CD4-positive, alpha-beta T cell treated with Interleukin-6 for 4 hours (primary cell): ENCODE measurements around the gene DSCAML1.

Source experiments
- DNase-seq: peaks from one replicate; pipeline ENCODE4 v3.0.0-alpha.2; 2020; ENCODE audit warnings: mixed read lengths

DSCAML1 gene

DNA sequence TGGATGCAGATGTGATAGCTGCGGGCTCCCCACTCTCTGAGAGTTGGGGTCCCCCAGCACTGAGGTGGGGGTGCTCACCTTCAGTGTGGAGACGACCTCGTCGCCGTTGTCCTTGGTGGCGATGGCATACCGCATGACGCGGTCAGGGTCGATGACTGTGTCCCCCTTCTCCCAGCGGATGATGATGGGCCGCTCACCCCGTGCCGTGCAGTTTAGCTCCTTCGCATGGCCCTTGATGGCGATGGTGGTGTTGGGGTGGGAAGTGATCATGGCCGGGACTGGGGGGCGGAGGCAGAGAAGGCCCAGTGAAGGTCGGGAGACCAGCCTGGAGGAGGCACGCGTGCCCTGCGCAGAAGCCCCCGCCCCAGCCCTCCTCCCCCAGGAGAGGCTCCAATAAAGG is 315.1 kb downstream of the DSCAML1 start:
- no peak for DNase-seq

GRCh38 chr11:117481036-117481435 is 316.0 kb downstream of the DSCAML1 start:
- no peak for DNase-seq

GRCh38 chr11:117480221-117480620 is 316.8 kb downstream of the DSCAML1 start:
- DNase-seq: no peak

DNA sequence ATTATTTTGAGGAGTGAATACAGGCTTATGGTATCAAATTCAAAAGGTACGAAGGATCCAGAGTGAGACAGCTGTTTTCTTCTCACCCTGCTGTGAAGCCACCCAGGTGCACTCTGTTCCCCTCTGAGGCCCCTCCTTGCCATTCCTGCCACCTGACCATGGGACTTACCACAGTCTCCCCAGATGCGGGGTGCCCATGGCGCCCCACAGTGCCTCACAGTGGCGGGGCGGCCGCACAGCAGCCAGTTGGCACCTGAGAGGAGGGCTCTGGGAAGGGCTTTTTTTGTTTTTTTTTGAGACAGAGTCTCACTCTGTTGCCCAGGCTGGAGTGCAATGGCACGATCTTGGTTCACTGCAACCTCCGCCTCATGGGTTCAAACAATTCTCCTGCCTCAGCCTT is 317.6 kb downstream of the DSCAML1 start:
- no peak for DNase-seq

- no peak for DNase-seq
Measured at GRCh38 chr11:117478926-117479325, 318.1 kb downstream of the DSCAML1 start.

GRCh38 chr11:117478126-117478860 is 318.7 kb downstream of the DSCAML1 start:
- DNase-seq: no peak

- DNase-seq: no peak
Measured at GRCh38 chr11:117477721-117478120, 319.3 kb downstream of the DSCAML1 start.

DNA sequence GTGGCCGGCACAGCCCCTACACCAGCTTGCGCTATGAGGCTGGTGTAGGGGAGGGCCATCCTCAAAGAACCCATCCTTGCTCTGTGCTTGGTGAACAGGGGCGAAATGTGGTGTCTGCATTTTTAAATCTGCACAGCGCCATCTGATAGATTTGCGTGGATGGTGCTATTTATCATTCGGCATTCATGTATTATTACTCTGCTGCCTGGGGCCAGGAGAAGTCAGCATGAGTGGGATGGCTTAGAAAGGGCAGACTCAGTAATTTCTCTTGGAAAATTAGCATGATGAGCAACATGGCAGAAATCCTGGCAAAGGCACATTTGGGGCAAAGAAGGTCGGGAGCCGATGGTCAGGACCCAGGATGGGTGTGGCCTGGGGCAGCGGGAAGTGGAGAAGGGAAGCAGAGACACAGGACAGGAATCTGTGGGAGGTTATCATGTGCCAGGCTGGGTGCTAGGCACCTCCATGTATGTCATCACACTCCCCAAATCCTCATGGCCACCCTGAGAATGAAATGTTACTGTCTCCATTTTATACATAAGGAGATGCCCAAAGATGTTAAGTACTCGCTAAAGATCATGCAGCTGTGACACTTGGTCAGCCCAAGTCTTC is 320.4 kb downstream of the DSCAML1 start:
- DNase-seq: no peak

GRCh38 chr11:117475716-117476530 is 321.1 kb downstream of the DSCAML1 start:
- DNase-seq: no peak

DNA sequence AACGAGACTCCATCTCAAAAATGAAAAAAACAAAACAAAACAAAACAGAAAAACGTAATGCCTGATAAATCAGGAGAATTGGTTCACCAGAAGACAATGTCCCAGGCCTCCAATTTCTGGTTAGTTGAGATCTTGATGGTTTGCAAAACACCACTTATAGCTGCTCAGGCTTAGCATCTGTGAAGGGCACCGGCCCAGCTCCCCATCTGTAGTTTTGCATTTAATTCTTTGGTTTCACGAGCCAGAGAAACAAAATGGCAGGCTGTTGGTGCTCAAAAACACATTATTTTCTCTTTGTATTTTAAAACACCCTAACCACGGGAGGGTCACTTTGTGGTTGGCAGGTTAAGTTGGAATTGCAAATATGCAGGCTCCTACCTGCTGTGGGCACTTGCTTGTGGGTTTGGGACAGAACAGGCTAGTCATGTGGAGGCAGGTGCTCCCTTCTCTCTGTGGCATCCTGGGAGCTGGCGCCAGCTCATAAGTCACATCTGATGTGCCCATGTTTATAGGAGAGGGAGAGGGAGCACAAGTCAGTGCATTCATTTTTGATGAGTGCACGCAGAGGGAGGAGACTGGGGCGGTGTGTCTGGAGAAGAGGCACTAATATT is 323.4 kb downstream of the DSCAML1 start:
- no peak for DNase-seq

DNA sequence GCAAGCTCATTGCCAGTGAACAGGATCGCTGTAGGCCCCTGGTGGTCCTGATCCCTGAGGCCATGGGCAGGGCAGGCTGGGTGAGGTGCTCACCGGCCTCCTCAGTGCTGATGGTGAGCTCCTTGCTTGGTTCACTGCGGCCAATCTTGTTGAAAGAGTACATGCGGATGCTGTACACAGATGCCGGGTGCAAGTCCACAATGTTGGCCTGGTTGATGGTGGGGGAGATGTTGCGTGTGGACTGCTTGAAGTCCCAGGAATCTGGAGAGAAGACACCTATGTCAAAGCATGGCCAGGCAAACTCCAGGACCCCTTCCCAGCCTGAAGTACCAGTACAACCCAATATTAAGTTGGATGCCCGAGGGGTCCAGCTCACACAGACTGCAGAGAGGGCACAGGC is 325.2 kb downstream of the DSCAML1 start:
- DNase-seq: no peak

- no peak for DNase-seq
Measured at GRCh38 chr11:117470576-117470975, 326.4 kb downstream of the DSCAML1 start.

- DNase-seq: no peak
Measured at GRCh38 chr11:117468888-117469287, 328.1 kb downstream of the DSCAML1 start.

DNA sequence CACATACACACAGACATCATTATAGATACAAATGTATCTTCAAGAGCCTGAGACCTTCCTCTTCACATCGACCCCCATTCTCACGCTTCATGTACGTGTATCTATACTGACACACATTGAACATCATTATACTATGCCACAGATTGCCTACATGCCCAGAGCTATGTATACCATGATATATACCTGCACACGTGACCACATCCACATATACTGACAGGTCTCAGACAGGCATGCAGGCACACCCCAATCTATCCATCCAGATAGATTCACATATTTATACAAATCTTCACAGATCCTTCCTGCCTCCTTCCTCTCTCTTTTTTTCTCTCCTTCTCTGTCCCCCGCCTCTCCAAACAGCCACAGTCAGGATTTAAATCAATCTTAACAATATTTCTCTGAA is 329.2 kb downstream of the DSCAML1 start:
- DNase-seq: no peak

- no peak for DNase-seq
Measured at GRCh38 chr11:117466966-117467365, 330.1 kb downstream of the DSCAML1 start.

DNA sequence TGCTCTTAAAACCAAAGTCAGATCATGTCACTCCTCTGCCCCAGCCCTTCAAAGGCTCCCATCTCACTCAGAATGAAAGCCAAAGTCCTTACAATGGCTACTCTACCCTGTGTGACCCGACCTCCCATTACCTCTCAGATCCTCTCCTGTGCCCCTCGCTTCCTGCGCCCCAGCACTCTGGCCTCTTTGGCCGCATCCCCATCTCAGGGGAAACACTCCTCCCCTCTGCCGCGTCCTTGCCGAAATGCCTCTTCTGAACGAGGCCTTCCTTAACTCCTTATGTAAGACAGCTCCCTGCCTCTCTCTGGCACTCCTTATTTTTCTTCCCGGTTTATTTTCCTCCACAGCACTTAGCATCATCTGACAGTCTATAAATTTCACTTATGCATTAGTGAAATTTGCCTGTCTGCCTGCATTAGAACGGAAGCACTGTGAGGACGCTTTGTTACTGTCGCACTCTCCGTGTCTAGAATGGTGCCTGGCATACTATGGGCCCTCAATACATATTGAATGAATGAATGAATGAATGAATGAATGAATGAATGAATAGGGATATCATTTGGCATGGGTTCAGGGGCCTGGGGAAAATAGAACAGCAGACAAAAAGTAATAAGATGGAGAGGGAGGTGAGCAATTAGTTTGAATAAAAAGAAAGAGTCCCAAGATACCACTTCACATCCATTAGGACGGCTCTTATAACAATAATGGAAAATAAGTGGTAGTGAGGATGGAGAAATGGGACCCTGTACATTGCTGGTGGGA is 331.6 kb downstream of the DSCAML1 start:
- no peak for DNase-seq

- DNase-seq: no peak
Measured at GRCh38 chr11:117464778-117465177, 332.2 kb downstream of the DSCAML1 start.

- no peak for DNase-seq
Measured at GRCh38 chr11:117462864-117463247, 334.2 kb downstream of the DSCAML1 start.

DNA sequence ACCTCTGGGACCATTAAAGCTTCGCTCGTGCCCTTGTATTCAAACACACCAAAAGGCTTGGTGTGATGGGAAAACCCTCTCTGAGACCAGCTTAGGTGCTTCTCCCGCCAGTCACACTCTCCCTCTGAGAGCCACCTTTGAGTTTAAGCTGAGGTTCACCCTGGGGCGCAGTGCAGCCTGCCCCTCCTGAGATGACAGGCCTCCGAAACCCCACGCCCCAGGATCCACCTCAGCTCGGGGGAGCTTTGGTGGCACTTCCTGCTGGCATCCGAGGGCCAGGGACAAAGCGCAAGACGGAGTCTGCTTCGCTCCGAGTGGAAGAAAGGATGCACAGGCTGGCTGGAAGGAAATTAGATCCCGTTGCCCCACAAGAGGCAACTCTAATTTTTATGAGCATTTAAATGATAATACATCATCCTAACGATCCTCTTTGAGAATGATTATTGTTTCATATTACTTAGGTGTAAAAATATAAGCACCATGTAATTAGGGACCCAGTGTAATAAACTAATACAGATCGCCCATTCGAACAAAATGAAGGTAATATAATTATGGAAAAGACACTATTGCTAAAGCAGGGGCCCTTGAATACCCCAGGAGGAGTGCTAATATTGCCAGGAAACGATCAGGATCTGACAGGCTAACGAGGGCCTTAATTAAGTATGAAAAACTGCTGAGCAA is 334.7 kb downstream of the DSCAML1 start:
- DNase-seq: no peak

GRCh38 chr11:117461396-117462182 is 335.4 kb downstream of the DSCAML1 start:
- no peak for DNase-seq

DNA sequence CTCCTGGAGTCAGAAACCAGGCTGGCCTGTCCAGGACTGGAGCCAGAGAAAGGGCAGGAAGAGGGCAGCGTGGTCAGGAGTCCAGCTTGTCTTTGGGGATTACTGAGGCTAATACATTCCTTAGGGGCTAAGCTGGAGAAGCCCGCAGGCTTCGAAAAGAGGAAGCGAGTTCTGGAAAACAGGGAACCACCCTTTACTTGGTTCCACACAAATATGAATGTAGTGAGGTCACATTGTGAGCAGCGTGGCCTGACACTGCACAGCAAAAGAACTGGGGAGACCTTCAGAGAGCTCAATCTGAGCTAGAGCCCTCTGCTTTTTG is 337.1 kb downstream of the DSCAML1 start:
- DNase-seq: no peak
